LNCAP (cell line): ENCODE data around the gene THBD.

Experiments used
- CTCF ChIP-seq: fragments of 450-650 bp; IDR thresholded peaks from 2 replicates; pipeline ENCODE4 v1.5.1; 2017; ENCODE audit warnings: mild to moderate bottlenecking

The THBD gene

DNA sequence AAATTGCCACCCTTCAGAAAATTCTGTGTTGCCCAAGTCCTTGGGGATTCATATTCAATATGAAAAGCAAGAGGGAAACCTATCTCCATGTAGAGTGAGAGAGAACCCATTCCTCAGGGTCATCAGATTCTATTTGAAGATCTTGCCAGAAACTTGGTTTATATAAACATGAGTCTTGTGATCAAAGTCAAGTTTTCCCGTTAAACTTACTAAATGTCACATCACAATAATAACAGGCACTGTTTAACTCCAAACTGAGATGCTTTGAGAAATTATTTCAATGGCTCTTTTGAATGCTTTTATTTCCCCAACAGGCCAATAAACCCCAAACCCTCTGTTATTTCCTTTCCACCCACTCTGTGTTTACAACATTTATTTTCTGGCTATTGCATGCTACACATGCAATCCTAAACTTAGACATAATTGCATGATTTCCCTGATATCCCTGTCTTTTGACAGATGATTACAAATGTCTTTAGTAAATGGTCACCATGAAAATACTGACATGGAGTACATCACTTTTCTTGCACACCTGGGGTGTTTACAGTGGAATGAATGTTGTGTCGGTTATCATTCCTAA lies 45.5 kb downstream of the THBD start:
- no peak for TF ChIP-seq CTCF

GRCh38 chr20:23003077-23003635 lies 46.3 kb downstream of the THBD start:
- TF ChIP-seq CTCF, result no peak

GRCh38 chr20:23002276-23002675 lies 47.2 kb downstream of the THBD start:
- TF ChIP-seq CTCF, result no peak

- no peak for TF ChIP-seq CTCF
Measured at GRCh38 chr20:23000232-23000947, 49.1 kb downstream of the THBD start.

DNA sequence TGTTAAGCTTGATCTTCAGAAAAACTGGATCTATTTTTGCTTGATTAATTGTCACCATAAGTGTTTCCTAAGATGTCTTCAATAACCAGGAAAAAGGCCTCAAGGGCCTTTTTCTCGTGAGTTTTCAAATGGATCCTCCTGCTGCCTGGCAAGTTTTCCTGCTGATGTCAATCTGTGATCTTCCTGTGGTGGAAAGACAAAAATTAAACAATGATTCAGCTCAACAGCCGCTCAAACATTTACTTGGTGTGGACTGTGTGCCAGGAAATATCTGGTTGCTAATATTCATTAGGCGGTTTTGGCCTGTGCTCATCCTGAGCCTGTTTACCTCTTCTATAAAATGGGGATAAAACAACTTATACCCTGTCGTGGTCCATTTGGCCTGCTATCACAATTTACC lies 49.7 kb downstream of the THBD start:
- TF ChIP-seq CTCF, result no peak

DNA sequence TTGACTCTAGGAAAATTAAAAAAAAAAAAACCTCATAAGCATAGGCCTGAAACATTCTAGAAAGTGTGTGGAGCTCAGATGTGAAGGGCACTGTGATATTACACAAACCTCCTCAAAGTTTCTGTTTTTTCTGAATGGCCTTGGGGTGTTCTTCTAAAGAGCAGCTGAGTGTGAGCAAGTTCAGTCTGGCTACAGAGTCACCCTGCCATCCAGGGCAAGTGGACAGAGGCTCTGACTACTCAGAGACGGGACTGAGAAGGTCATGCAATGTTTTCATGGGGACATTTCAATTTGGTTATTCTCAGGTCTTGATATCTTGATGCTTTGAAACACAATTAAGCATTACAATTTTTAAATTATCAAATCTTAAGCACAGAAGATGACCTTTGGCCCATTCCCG lies 51.0 kb downstream of the THBD start:
- TF ChIP-seq CTCF, result no peak

- no peak for TF ChIP-seq CTCF
Measured at GRCh38 chr20:22995923-22996322, 53.5 kb downstream of the THBD start.
